Hindlimb muscle (tissue), 1 donor: ENCODE measurements around the gene VPREB3. TPM values are rescaled to one million over a fixed set of nuclear protein-coding genes. Genes with fewer than 3 reads are reported as not detected.

ENCODE experiments used
- DNase-seq: peaks from one replicate; pipeline ENCODE4 v3.0.0-alpha.2; 2013
- polyA plus RNA-seq: library from polyadenylated mRNA; unstranded; fragments of 120-200 nt; gene quantifications from one replicate; pipeline ENCODE4 v1.2.1, GENCODE V29; 2013; ENCODE audit not compliant: insufficient read length

VPREB3 gene
- polyA plus RNA-seq, 1 donor = 0.56 TPM

DNA sequence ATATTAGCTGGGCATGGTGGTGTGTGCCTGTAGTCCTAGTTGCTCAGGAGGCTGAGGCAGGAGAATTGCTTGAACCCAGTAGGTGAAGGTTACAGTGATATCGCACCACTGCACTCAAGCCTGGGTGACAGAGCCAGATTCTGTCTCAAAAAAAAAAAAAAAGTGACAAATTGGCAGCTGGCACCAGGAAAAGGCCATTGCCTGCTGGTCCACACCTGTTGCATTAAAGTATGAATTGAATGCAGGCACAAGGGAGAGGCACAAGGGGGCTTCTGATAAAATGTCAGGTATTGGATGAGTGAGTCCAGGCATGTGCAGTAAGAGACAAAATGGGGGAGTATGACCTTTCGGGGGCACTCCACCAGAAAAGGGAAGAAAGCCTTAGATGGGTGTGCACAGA, 31.5 kb downstream of the VPREB3 start:
- DNase-seq = no peak

DNA sequence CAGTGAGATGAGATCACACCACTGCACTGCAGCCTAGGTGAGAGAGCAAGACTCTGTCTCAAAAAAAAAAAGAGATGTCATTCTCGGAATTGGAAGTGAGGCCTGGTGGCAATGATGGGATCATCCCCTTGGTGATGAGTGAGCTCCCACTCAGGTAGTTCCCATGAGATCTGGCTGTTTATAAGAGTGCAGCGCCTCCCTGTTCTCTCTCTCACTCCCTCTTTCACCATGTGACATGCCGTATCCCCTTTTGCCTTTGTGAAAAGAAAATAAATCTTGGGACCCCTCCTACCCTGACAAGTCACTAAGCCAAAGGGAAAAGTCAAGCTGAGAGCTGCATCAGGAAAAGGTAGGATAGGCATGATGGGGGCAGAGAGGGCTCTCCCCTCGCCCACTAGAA, 32.1 kb downstream of the VPREB3 start:
- DNase-seq = no peak

DNA sequence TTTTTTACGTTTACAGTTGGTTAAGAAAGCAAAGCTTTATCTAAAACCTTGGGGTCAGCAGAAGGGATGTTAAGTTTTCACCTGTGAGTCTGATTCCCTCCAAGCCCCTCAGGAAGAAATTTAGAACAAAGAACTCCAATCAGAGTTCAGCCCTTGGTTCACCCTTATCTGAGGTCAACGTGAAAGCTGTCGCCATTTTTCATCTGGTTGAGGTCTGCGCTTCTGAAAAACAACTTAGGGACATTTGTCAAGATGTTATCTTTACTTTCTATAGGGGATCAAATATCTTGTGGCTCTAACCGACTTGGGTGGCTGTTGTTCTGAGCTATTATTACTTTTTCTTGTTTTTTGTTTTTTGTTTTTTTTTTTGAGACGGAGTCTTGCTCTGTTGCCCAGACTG, 33.4 kb downstream of the VPREB3 start:
- no peak for DNase-seq

DNA sequence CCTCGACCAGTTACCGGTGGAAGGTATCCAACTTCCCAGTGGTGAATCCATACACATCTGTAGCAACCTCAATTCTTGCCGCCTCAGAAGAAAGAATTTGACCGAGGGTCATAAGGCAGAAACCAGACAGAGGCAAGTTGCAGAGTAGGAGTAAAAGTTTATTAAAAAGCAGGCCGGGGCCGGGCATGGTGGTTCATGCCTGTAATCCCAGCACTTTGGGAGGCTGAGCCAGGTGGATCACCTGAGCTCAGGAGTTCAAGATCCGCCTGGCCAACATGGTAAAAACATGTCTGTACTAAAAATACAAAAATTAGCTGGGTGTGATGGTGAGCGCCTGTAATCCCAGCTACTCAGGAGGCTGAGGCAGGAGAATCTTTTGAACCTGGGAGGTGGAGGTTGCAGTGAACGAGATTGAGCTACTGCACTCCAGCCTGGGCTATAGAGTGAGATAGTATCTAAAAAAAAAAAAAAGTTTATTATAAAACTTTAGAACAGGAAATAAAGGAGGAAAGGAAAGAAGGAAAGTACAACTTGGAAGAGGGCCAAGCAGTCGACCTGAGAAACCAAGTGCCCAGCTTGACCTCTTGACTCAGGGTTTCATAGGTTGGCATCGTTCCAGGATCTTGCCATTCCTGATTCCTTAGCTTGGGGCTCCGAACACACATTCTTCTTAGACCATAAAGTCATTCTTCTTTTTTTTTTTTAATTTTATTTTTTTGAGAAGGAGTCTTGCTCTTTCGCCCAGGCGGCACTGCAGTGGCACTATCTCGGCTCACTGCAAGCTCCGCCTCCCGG, 35.7 kb downstream of the VPREB3 start:
- DNase-seq = no peak

DNA sequence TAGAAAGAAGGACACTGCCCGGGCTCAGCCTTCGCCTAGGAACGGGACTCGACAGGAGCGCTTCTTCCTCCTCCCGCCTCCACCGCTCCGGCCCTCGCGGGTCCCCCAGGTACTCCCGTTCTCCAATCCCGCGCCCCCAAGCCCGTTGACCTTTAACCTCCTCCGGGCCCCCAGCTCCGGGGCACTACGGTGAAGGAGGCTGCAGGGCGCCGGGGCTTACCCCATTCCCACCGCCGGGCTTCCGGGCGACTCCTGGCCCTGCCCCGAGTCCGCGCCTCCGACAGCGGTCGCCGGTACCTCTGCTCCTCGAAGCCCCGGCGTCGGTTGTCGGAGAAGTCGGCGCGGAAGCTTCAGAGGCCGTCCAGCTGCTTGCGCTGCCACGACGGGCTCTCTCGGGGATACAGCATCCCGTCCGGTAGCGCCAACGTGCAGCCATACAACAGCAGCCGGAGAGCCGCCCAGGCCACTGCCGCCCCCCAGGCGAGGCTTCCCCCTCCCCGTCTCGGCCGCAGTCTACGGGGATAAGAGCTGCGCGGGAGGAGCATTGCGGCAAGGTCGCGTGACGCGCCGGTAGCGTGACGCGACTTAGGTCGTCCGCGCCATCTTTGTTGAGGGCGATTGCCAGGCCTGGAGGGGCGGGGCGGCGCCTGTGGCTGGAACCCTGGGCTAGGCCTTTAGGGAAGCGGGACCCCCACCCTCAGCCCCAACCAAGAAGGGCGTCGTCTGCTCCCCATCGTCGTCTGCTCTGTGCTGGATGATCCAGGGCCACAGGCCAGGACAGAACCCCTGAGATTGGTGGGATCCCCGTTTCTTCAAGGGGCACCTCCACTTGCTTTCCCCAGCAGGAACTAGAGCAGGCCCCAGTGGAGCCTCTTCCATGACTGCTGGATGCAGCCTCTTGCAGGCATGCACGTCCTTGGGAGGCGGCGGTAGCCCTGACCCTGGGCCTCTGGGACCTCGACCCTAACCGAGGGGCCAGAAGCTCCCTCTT, 37.1 kb downstream of the VPREB3 start:
- peak; percentile 89 for DNase-seq

DNA sequence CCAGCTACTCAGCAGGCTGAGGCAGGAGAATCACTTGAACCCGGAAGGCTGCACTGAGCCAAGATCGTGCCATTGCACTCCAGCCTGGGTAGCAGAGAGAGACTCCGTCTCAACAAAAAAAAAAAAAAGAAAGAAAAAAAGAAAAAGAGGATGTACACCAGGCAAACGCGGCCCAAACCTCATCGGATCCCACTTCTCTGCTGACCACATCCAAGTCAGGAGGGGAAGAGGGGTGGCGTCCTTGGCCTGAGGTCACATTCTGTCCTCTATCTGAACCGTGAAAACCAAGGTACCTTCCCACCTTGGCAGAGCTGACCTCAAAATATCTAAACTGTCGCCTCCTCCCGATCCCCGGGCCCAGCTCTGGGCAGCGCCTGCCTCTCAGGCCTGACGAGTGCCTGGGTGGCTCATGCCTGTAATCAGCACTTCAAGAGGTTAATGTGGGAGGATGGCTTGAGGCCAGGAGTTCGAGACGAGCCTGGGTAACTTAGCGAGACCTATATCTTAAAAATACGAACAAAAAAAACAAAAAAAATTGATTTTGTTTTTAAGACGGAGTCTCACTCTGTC, 38.3 kb downstream of the VPREB3 start:
- DNase-seq = no peak

DNA sequence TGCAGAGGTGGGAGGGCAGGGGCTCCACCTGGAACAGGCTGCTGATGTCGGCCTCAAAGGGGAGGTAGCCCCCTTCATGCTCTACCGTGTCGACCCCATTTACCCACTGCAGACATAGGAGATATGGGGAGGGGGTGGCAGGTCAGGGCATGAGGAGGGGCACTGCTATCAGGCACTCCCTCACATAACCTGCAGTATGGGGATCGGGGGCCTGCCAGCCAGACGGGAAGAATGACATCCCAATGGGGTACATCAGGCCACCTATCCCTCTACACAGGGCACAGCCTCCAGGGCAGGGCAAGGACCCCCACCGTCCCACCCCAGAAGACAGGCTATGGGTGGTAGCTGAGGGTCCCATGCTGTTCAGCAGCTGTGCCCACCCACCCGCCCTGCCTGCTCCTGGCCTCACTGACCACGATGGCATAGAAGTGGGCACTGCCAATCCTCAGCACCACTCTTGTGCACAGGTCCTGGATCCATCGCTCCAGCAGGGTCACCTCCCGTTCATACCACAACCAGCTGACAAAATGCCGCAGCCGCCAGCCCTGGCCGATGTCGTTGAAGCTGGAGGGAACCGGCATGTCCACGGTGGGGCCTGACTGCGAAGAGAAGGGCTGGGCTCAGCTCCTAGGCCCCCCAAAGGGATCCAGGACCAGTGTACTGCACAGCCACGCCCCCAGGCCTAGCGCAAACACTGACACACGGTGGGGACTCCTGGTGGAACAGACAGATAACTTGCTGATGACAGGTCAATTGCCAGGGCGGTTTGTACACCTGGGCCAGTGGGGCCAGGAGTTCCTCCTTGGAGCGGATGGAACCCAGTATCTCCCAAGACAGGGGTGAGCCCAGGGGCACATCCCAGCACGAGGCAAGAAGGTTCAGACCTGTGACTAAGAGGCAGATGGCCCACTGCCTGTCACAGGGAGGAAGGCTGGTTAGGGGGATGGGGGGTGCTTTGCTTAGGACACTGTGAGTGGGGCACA, 39.3 kb downstream of the VPREB3 start:
- DNase-seq = no peak

DNA sequence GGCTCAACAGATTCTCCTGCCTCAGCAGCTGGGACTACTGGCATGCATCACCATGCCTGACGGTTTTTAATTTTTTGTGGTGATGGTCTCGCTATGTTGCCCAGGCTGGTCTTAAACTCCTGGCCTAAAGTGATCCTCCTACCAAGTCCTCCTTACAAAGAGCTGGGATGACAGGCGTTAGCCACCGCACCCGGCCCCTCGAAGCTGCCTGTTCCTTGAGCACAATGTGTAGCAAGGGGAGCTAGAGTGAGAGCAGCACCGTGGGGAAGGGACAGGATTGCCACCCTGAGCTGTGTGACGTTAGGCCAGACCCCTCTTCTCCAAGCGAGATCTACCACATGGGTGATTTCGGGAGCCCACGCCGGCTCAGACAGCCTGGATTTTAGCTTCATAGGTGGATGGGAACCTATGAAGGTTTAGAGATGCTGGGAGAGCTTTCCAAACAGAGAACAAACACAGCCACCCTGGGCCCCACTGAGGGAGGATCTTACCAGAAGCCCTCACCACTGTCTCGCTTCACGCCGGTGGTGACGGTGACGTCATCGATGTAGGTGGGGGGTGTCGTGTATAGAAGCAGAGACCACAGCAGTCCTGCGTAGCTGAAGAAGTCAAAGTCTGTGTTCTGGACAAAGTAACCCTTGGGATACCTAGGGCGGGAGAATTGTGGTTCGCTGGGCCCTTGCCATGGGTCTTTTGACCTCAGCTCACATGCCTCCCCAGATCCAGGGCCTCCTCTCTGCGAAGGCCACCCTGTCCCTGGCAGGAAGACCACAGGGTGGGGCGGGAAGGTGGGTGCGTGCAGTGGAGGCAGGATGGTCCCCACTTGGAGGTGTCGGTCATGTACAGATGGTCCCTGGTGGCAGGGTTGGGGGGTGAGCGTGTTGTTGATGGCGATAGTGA, 40.3 kb downstream of the VPREB3 start:
- DNase-seq = no peak

DNA sequence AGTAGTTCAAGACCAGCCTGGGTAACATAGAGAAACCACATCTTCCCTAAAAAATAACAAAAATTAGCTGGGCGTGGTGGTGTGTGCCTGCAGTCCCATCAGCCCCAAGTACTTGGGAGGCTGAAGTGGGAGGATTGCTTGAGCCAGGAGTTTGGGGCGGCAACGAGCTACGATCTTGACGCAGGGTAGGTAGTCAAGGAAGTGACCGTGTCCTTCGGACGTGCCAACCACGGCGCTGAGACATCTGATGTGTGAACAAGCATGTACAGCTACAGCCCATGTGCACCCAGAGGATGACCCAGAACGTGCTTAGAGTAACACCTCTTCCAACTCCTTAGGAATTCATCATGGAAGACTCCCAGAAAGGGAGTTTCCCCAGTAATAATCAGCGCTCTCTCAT, 42.0 kb downstream of the VPREB3 start:
- DNase-seq = no peak

DNA sequence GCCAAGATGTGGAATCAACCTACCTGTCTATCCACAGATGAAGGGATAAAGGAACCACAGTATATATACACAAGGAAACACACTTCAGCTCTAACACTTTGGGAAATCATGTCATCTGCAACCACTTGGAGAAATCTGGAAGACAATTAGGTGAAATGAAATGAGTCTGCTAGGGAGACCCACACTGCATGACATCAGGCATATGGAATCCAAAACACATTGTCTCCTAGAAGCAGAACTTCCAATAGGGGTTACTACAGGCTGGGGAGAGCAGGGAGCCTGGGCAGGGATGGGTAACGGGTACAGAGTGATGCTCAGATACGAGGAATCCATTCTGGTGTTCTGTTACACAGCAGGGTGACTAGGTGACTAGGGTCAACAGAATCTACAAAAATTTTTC, 45.1 kb downstream of the VPREB3 start:
- DNase-seq = no peak

DNA sequence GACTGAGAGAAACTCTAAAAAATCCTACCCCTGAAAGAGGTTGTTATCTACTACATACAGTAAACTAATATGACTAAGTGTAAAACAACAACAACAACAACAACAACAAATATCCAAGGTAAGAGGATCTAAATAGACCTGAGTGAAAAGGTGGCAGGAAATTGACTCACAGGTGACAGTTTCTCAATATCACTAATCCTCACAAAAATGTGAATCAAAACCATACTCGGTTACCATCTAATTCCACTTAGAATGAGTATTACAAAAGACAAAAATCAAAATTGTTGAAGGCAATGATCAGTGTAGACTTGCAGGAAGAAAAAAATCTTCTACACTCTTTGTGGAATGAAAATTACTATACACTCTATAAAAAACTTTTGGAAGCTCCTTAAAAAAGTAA, 46.0 kb downstream of the VPREB3 start:
- no peak for DNase-seq

DNA sequence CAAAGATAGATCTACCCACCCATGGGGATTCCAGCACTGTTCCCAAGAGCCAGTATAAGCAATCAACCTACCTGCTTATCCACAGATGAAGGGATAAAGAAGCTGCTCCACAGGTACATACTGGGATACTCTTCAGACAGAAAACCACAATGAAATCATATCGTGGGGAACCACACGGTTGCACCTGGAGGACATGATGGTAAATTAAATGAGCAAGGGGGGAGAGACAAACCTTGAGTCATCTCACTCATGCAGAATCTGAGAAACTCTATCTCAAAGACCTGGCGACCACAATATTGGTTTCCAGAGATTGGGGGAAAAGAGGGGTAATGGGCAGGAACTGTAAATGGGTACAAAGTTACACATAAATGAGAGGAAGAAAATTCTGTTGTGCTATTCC, 48.9 kb downstream of the VPREB3 start:
- no peak for DNase-seq

DNA sequence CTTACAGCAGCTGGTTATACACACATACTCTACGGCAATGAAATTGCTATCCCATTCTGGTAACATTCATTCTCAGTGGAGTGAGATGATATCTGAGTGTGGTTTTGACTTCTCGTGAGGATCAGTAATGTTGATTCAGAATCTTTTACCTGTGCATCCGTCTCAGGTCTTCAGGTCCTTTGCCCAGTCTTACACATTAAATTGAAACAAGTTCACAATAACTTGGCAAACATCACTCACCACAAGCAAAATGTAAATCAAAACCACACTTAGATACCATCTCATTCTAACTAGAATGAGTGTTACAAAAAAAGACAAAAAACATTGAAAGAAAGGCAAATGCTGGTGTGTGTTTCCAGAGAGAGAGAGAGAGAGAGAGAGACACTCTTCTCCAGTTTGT, 49.4 kb downstream of the VPREB3 start:
- DNase-seq = no peak

DNA sequence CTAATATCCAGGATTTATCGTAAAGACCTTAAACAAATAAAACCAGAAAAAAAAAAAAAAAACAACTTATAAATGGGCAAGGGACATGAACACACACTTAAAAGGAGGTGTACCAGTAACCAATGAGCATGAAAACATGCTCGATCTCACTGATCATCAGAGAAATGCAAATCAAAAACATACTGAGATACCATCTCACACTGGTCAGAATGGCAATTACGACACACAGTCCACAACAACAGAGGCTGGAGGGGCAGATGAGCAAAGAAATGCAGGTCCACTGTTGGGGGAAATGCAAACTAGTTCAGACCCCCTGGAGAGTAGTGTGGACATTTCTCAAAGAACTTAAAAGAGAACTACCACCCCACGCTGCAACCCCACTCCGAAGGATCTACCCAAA, 50.2 kb downstream of the VPREB3 start:
- no peak for DNase-seq

Other genes with a start within 250 kb of the VPREB3 start
- 0.41 TPM for gene IGLL1, start 174.1 kb downstream of the VPREB3 start, polyA plus RNA-seq
- gene DRICH1, start 122.1 kb downstream of the VPREB3 start, polyA plus RNA-seq = 0.49 TPM
- gene RGL4, start 63.4 kb downstream of the VPREB3 start, polyA plus RNA-seq = 2.0 TPM
- gene ZNF70, start 3.3 kb downstream of the VPREB3 start, polyA plus RNA-seq = 6.1 TPM
- gene C22orf15, start 8.6 kb upstream of the VPREB3 start, polyA plus RNA-seq = 0.50 TPM
- 53.5 TPM for gene CHCHD10, start 13.5 kb upstream of the VPREB3 start, polyA plus RNA-seq
- gene MMP11, start 18.4 kb upstream of the VPREB3 start, polyA plus RNA-seq = 8.2 TPM
- 79.3 TPM for gene SMARCB1, start 32.5 kb upstream of the VPREB3 start, polyA plus RNA-seq
- gene DERL3, start 84.6 kb upstream of the VPREB3 start, polyA plus RNA-seq = 1.2 TPM
- 9.5 TPM for gene SLC2A11, start 103.5 kb upstream of the VPREB3 start, polyA plus RNA-seq
- 178 TPM for gene MIF, start 140.0 kb upstream of the VPREB3 start, polyA plus RNA-seq
- 14.3 TPM for gene GSTT2B, start 206.8 kb upstream of the VPREB3 start, polyA plus RNA-seq
- gene DDTL, start 212.5 kb upstream of the VPREB3 start, polyA plus RNA-seq = 3.3 TPM
- gene DDT, start 220.0 kb upstream of the VPREB3 start, polyA plus RNA-seq = 45.9 TPM
- 0.41 TPM for gene GSTT2, start 225.7 kb upstream of the VPREB3 start, polyA plus RNA-seq